Right atrium auricular region (tissue), 2 donors: Measurements from ENCODE around the gene ADAMTS10. TPM values are rescaled to one million over a fixed set of nuclear protein-coding genes. Genes with fewer than 3 reads are reported as not detected.

ENCODE experiments used
- DNase-seq: peaks from one replicate; pipeline ENCODE4 v3.0.0-alpha.2; 2019; ENCODE audit warnings: low spot score
- H3K27ac ChIP-seq, 2 donors: fragments of 200-600 bp; sonication (generic); 1 replicate in 1 of 2; 2 replicates in 1 of 2; pipeline ENCODE4 v1.5.1; 2016 to 2019
- H3K27me3 ChIP-seq, 2 donors: fragments of 200-600 bp; sonication (generic); one replicate each; pipeline versions ENCODE4 v1.5.1 to v1.6.0; 2017 to 2019
- H3K36me3 ChIP-seq: fragments of 200-600 bp; sonication (generic); one replicate; pipeline ENCODE4 v1.5.1; 2016
- H3K4me1 ChIP-seq, 2 donors: fragments of 200-600 bp; sonication (generic); one replicate each; pipeline versions ENCODE4 v1.5.1 to v1.6.0; 2017 to 2019
- H3K4me3 ChIP-seq, 2 donors: fragments of 200-600 bp; sonication (generic); 1 replicate in 1 of 2; 2 replicates in 1 of 2; pipeline ENCODE4 v1.5.1; 2017 to 2019; ENCODE audit warnings: mild to moderate bottlenecking in 1 of 2, moderate library complexity in 1 of 2
- H3K9me3 ChIP-seq, 2 donors: fragments of 200-600 bp; sonication (generic); one replicate each; pipeline ENCODE4 v1.5.1; 2019
- total RNA-seq, 2 donors: library from RNA; depleted of rRNA; stranded (reverse); fragments of >200 nt; gene quantifications; one replicate each; pipeline ENCODE4 v1.1.0, GENCODE V29; 2016
- TF ChIP-seq, protein P1 (sequence below), 2 donors: fragments of 200-600 bp; sonication (generic); IDR thresholded peaks; one replicate each; pipeline ENCODE4 v1.5.1; 2019; ENCODE audit warnings: antibody characterized with exemption in 2 of 2

ADAMTS10 gene
- 10 to 100 TPM; 13.1 to 14.9 TPM for total RNA-seq

- Histone ChIP-seq H3K4me1 (peaks cover 0 to 38% of the 10 kb centered on the region in 2 donors), H3K4me3 (peak within 1 kb of the TSS; percentile 58 to 60), H3K36me3 (no peaks in the 10 kb centered on the region), H3K9me3 (peaks cover 0 to under 1% of the 10 kb centered on the region in 2 donors), H3K27ac (peak within 1 kb of the TSS; percentile 73 to 91), H3K27me3 (no peaks in the 10 kb centered on the region)
- TF ChIP-seq, protein P1, sequence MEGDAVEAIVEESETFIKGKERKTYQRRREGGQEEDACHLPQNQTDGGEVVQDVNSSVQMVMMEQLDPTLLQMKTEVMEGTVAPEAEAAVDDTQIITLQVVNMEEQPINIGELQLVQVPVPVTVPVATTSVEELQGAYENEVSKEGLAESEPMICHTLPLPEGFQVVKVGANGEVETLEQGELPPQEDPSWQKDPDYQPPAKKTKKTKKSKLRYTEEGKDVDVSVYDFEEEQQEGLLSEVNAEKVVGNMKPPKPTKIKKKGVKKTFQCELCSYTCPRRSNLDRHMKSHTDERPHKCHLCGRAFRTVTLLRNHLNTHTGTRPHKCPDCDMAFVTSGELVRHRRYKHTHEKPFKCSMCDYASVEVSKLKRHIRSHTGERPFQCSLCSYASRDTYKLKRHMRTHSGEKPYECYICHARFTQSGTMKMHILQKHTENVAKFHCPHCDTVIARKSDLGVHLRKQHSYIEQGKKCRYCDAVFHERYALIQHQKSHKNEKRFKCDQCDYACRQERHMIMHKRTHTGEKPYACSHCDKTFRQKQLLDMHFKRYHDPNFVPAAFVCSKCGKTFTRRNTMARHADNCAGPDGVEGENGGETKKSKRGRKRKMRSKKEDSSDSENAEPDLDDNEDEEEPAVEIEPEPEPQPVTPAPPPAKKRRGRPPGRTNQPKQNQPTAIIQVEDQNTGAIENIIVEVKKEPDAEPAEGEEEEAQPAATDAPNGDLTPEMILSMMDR (IDR thresholded peaks at IDR 0.05): no peak
- DNase-seq: no peak
Measured at GRCh38 chr19:8610041-8610935, at the start of gene ADAMTS10. TSS of gene ADAMTS10 (minus strand) at chr19:8610715. CDS start at chr19:8605710, 5,005 bp downstream.

- Histone ChIP-seq H3K4me3 (no peak overlapping the region), H3K27me3 (no peaks in the 10 kb centered on the region), H3K4me1 (no peaks in the 10 kb centered on the region), H3K36me3 (no peaks in the 10 kb centered on the region), H3K27ac (no peak overlapping the region), H3K9me3 (no peaks in the 10 kb centered on the region)
- no peak for DNase-seq
- TF ChIP-seq, protein P1 (IDR thresholded peaks at IDR 0.05): no peak
Measured at GRCh38 chr19:8659905-8660304, 49.4 kb upstream of the ADAMTS10 start.

DNA sequence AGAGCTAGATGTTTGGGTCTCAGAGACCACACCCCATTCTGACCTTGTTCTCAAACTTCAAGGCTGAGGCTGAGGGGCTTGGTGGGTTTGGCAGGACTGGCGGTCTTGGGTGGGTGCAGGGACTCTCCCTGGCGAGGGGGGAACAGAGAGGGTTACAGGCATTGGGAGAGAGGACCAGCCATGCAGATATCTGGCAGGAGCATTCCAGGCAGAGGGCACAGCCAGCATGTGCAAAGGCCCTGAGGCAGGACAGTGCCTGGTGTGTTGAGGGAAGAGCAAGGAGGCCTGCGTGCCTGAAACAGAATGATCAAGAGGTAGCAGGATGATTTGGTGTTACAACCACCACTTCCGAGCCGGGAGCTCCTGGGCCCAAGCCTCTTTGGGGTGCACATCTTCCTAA lies 47.4 kb upstream of the ADAMTS10 start:
- no peaks in the 10 kb centered on the region for H3K36me3 ChIP-seq
- H3K27me3 ChIP-seq: no peaks in the 10 kb centered on the region
- TF ChIP-seq, protein P1 (IDR thresholded peaks at IDR 0.05): no peak
- DNase-seq: no peak
- no peaks in the 10 kb centered on the region for H3K4me1 ChIP-seq
- no peaks in the 10 kb centered on the region for H3K9me3 ChIP-seq
- H3K4me3 ChIP-seq: no peak overlapping the region
- H3K27ac ChIP-seq: no peak overlapping the region

- Histone ChIP-seq H3K4me3 (no peak overlapping the region), H3K4me1 (no peaks in the 10 kb centered on the region), H3K36me3 (no peaks in the 10 kb centered on the region), H3K27me3 (no peaks in the 10 kb centered on the region), H3K27ac (no peak overlapping the region), H3K9me3 (no peaks in the 10 kb centered on the region)
- TF ChIP-seq, protein P1 (IDR thresholded peaks at IDR 0.05): no peak
- DNase-seq: no peak
Measured at GRCh38 chr19:8655340-8655709, 44.8 kb upstream of the ADAMTS10 start.

GRCh38 chr19:8654591-8655339 lies 44.2 kb upstream of the ADAMTS10 start:
- no peaks in the 10 kb centered on the region for H3K36me3 ChIP-seq
- H3K27me3 ChIP-seq: no peaks in the 10 kb centered on the region
- H3K4me1 ChIP-seq: no peaks in the 10 kb centered on the region
- no peak overlapping the region for H3K4me3 ChIP-seq
- peak; percentile 60 for DNase-seq
- no peak overlapping the region for H3K27ac ChIP-seq
- TF ChIP-seq, protein P1 (IDR thresholded peaks at IDR 0.05): peak; percentile 97 to 98
- no peaks in the 10 kb centered on the region for H3K9me3 ChIP-seq
